GM18907 (cell line): ENCODE measurements around the gene TP63.
A peak's percentile ranks its signal among the peaks of the same experiment; 100 is the strongest.

Experiments used
- ATAC-seq: cut with Tn5 transposase; IDR thresholded peaks from one replicate; pipeline ENCODE4 v1.9.1; 2021; ENCODE audit warnings: mild to moderate bottlenecking, moderate library complexity; ENCODE audit not compliant: unreplicated experiment

The TP63 gene

DNA sequence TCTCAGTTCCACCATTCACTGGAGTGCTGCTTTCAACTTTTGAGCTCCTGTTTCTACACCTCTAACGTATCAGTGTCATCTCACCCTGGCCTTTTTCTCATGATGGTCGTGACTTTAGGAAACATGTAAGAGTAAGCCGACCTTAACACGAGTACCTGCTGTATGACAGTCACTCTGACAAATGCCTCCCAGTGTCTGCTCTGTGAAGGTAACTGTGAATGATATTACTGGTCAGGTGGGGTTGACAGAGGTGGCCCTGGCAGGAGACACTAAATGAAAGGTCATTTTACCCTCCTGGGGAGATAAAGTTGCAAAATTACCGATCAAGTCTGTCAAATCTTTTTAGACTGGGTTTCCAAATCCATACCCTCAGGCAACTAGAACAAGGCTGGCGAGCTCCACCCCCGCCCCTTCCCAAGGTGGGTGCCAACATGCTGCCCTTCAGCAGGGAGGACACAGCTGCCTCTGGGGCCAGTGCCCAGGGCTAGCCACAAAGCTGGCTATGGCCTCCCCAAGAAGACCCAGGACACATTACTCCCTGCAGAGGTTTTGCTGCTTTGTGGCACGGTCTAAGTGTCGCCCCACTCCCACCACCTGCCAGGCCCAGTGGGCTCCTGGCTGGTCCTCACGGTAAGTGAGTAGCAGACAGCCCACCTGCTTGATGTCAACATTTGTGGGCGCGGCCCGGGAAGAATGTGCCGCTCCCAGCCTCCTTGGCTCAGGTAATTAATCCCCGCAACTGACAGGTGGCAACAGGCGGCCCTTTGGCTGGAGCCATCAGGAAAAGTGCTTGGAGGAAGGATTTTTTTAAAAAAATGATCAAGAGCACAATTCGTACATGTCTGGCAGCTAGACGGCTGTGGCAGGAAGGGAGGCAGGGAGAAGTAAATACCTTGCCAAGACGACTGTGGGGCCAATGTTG is 211.8 kb downstream of the TP63 start:
- ATAC-seq = no peak

- ATAC-seq = no peak
Measured at GRCh38 chr3:189845069-189845468, 213.9 kb downstream of the TP63 start.

GRCh38 chr3:189848395-189849040 is 217.3 kb downstream of the TP63 start:
- no peak for ATAC-seq

- ATAC-seq = no peak
Measured at GRCh38 chr3:189849262-189849661, 218.1 kb downstream of the TP63 start.

- ATAC-seq = no peak
Measured at GRCh38 chr3:189851682-189852081, 220.5 kb downstream of the TP63 start.

- no peak for ATAC-seq
Measured at GRCh38 chr3:189853906-189854305, 222.7 kb downstream of the TP63 start.

DNA sequence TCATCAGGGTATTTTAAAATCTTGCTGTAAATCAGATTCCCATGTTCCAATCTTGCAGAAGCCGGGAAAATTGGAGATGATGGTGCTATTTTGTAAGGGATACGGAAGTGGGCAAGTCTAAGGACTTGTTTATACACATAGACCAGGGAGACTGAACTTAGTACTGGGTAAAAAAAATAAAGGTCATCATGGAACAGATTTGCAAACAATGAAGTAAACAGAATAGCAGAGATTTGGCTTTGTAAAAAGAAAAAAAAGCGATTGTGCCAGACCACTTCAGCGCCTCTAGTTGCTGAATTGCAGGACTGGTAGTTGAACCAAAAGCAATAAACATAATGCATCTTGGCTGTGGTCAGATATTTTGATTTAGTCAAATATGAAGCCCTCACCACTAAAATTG is 229.1 kb downstream of the TP63 start:
- ATAC-seq = no peak

DNA sequence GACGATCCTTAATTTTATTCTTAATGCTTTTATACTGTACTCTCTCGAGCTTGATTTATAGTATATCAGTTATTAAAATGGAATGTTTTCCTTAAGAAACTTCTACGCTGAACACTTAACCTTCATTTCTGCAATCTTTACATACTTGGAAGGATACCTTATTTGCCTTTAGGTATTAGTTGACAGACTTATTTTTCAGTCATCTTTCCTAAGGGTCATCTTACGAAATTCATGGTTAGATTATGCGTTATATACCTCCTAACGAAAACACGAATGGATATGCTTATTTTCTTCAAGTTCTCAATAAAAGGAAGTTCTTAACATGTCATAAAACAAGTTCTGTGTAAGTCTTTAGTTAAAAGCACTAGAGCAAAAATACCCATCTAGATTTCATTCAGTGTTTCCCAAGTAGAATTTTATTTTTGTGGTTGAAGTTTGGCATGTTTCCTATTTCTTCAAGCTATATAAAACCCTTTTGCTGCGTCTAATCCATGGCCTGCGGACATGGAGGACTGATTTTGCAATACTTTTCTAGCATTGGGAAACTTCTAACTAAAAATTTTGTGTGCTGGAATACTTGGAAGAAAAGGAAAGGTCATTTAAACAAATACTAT is 231.3 kb downstream of the TP63 start:
- ATAC-seq = no peak

GRCh38 chr3:189863031-189863430 is 231.8 kb downstream of the TP63 start:
- no peak for ATAC-seq

DNA sequence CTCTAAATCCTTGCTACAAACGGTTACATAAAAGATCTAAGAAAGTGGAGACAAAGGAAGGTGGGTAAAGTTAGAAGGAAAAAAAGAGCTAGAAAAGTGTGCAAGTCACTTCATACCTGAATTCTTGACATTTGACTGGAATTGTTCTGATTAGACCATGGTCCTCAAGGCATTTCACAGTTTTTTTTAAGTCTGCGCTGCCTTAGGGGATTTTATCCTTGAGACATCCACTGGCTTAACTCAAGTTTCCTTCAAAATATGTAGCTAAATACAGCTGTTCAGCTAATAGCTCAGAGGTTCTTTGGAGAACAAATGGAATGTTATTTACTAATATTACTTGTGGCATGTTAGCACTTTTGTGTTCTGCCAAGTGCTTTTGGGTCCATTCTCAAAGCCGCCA is 236.9 kb downstream of the TP63 start:
- ATAC-seq = no peak

DNA sequence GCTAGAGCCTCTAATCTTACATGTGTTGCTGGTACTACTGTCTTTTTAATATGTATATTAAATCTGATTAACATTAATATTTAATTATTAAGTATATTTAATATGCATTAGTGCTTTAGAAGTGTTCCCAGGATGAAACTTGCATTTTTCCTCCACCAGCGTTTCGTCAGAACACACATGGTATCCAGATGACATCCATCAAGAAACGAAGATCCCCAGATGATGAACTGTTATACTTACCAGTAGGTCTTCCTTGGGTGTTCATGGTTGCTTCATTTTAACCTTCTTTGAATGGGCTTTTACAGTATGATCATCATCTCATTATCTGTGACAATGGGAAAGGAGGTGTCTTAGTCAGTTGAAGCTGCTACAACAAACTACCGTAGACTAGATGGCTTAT is 238.0 kb downstream of the TP63 start:
- ATAC-seq = no peak

- ATAC-seq = no peak
Measured at GRCh38 chr3:189871418-189871817, 240.2 kb downstream of the TP63 start.

DNA sequence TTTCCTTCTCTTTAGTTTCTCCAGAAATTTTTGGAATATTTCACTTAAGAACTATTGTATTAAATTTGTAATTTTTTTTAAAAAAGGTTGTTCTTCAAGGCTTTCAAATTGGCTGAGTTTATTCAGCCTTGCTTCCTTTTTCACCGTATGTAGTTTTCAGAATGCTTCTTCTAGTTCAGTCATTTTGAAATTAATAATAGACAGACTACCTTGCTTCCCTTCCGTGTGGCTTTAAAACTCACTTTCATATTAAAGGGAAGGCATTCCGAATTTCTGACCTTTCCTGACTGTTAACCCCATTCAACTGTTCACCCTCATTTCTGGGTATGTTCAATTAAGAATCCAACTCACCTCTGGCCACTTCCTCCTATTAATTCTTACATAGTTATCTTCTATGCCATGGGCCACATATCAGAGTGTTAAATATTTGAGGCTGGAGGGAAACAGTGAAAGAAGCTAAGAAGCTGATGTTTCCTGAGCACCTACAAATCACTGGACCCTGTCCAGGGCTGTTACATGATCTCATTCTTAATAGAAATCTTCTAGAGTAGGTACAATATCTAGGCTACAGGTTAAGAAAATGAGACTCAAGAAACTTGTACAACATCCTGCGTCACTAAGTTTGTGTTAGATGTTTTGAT is 252.0 kb downstream of the TP63 start:
- ATAC-seq = peak; percentile 87

- ATAC-seq = no peak
Measured at GRCh38 chr3:189890496-189890895, 259.3 kb downstream of the TP63 start.

GRCh38 chr3:189896533-189896932 is 265.3 kb downstream of the TP63 start:
- ATAC-seq = no peak

- no peak for ATAC-seq
Measured at GRCh38 chr3:189897406-189897805, 266.2 kb downstream of the TP63 start.

DNA sequence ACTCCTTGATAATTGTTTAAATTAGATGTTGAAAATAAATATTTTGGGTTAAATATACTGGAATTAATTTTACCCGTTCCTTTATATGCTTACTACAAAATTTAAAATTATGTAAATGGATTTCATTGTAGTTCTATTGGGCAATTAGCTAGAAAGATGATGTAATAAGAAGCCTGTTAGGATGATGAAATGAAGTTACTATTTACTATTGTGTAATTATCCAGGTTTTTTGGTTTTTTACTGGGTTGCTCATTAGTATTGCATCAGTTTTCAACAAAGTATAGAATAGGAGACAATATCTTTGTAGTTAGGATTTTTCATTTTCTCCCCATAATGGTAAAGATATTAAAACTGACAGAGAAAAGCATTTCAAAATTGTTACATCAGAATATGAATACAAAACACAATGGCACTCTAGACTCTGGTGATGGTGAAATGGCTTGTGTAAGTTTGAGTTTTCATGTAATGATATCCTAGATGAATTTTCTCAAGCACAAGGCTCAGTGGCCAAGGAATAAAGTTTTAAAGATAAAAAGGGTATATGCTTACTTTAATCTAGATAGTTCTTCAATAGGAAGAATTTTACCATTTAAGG is 267.5 kb downstream of the TP63 start:
- ATAC-seq = no peak

- ATAC-seq = no peak
Measured at GRCh38 chr3:189899186-189899585, 268.0 kb downstream of the TP63 start.

DNA sequence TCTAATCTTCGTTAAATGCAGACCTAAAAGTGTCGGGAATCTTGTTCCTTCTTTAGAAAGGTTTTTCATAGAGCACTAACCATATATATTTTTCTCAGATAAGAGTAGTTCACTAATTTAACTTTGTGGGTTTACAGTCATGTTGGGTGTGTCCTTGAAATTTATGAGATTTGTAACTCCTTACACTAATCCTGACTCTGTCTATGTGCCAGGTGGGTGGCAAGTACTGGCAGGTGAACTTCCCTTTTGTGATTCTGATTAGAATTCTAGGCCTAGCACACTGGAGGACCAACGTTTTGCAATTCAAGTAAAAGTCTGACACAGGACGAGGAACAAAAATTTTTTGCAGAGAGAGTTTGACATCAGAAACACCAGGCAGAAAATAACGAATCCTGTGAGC is 269.4 kb downstream of the TP63 start:
- no peak for ATAC-seq

DNA sequence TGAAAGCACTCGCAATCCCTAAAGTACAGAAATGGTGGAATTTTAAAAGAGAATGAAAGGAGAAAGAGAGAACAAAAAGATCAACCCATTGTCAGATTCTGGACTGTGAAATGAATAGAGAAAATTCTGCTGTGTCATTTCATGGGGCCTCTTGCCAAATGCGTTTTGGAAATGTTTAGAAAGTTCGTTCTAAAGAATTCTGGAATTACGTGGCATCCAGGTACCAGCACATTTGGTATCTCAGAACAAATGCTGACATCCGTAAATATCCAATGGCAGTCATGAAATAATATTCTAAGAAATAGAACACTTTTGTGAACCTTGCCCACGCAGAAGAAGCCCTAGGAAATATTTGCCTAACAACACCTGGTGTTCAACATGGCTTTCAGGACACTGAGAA is 270.3 kb downstream of the TP63 start:
- ATAC-seq = no peak
